AG04450 (cell line): Measurements from ENCODE around the gene TYW1B. TPM values are rescaled to one million over a fixed set of nuclear protein-coding genes. Genes with fewer than 3 reads are reported as not detected.
"Not testable (repeated sequence)": the region's sequence is repeated elsewhere in the genome, so short reads cannot be mapped to it uniquely, and the experiment has no call there.

Experiments used
- CTCF ChIA-PET: fragments of 300-600, 350-600 bp; formaldehyde crosslinking; extraction: SDS; loops from one replicate; lab custom pipeline; 2022; ENCODE audit warnings: antibody characterized with exemption, inconsistent platforms; lab: Charles Lee
- POLR2A ChIA-PET: fragments of 350-600 bp; formaldehyde crosslinking; extraction: SDS; loops from one replicate; lab custom pipeline; 2021; ENCODE audit warnings: antibody characterized with exemption, inconsistent platforms; lab: Yijun Ruan, JAX
- DNase-seq: peaks from one replicate; pipeline ENCODE4 v3.0.0-alpha.2; 2011; ENCODE audit warnings: low read depth, low spot score
- H3K27ac ChIP-seq: one replicate; pipeline ENCODE4 v1.5.1; 2012; ENCODE audit warnings: low read depth, low read length, control low read depth
- H3K27me3 ChIP-seq: one replicate; pipeline ENCODE4 v1.6.0; 2012; ENCODE audit warnings: low read length; ENCODE audit not compliant: control insufficient read depth, insufficient read depth
- H3K4me3 ChIP-seq: 2 replicates; pipeline ENCODE4 v1.5.1; 2011; ENCODE audit warnings: mild to moderate bottlenecking, low read depth, low read length, control low read depth
- H3K9me3 ChIP-seq: 2 replicates; pipeline ENCODE4 v1.5.1; 2012; ENCODE audit warnings: low read length; ENCODE audit not compliant: control insufficient read depth, insufficient read depth
- CTCF ChIP-seq: IDR thresholded peaks from 2 replicates; pipeline ENCODE4 v1.5.1; 2011; ENCODE audit warnings: low read depth, low read length, control low read depth, inconsistent platforms
- polyA plus RNA-seq: library from polyadenylated mRNA; depleted of rRNA; stranded (reverse); fragments of >200 nt; gene quantifications from 2 replicates; pipeline ENCODE4 v1.2.3, GENCODE V29; 2011

Gene TYW1B
- polyA plus RNA-seq, 1 experiment = 5.0 TPM

GRCh38 chr7:72540923-72541322 is 287.1 kb downstream of the TYW1B start:
- Histone ChIP-seq H3K27me3 (no peaks in the 10 kb centered on the region), H3K4me3 (no peak overlapping the region), H3K9me3 (no peaks in the 10 kb centered on the region), H3K27ac (no peak overlapping the region)
- no peak for TF ChIP-seq CTCF
- no peak for DNase-seq
- ChIA-PET CTCF (no interaction called here), POLR2A (no interaction called here)

DNA sequence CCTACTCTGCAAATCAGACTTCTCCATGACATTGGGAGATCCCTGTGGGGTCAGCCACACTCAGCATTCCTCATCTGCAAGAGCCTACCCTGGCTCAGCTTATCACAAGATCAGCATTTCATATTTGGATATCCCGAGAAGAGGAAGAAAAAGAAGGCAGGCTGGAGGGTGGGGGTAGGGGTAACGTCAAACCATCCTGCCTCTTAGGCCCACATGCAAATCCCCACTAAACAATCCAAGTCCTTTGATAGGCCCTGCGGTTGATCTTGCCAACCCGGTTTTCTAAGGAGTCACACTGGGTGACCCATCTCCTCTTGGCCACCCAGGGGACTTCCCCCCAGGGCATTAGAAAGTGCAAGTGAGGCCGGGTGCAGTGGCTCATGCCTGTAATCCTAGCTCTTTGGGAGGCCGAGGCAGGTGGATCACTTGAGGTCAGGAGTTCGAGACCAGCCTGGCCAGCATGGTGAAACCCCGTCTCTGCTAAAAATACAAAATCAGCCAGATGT is 287.8 kb downstream of the TYW1B start:
- H3K9me3 ChIP-seq = no peaks in the 10 kb centered on the region
- H3K27me3 ChIP-seq = no peaks in the 10 kb centered on the region
- POLR2A ChIA-PET = no interaction called here
- no peak overlapping the region for H3K4me3 ChIP-seq
- no peak for DNase-seq
- TF ChIP-seq CTCF = no peak
- H3K27ac ChIP-seq = no peak overlapping the region
- CTCF ChIA-PET = no interaction called here

- POLR2A ChIA-PET = no interaction called here
- H3K9me3 ChIP-seq = no peaks in the 10 kb centered on the region
- TF ChIP-seq CTCF = no peak
- CTCF ChIA-PET = no interaction called here
- DNase-seq = no peak
- H3K27me3 ChIP-seq = no peaks in the 10 kb centered on the region
- H3K4me3 ChIP-seq = no peak overlapping the region
- no peak overlapping the region for H3K27ac ChIP-seq
Measured at GRCh38 chr7:72539702-72540101, 288.3 kb downstream of the TYW1B start.

- ChIA-PET CTCF (no interaction called here), POLR2A (no interaction called here)
- H3K27ac ChIP-seq = no peak overlapping the region
- H3K9me3 ChIP-seq = no peaks in the 10 kb centered on the region
- H3K4me3 ChIP-seq = no peak overlapping the region
- no peaks in the 10 kb centered on the region for H3K27me3 ChIP-seq
- DNase-seq = no peak
- TF ChIP-seq CTCF = no peak
Measured at GRCh38 chr7:72538856-72539255, 289.1 kb downstream of the TYW1B start.

GRCh38 chr7:72538147-72538546 is 289.9 kb downstream of the TYW1B start:
- H3K27ac ChIP-seq = no peak overlapping the region
- H3K27me3 ChIP-seq = no peaks in the 10 kb centered on the region
- CTCF ChIA-PET = interaction anchor here (0.6 kb wide), 1 partner anchor 45 kb away, joined by 3 read pairs; no protein-coding TSS in a partner anchor
- POLR2A ChIA-PET = no interaction called here
- no peak overlapping the region for H3K4me3 ChIP-seq
- H3K9me3 ChIP-seq = no peaks in the 10 kb centered on the region
- DNase-seq = no peak
- TF ChIP-seq CTCF = no peak

- DNase-seq, H3K9me3 ChIP-seq, H3K4me3 ChIP-seq, H3K27ac ChIP-seq, CTCF ChIA-PET, POLR2A ChIA-PET, H3K27me3 ChIP-seq: not testable (repeated sequence)
Measured at GRCh38 chr7:72536038-72536437, 292.0 kb downstream of the TYW1B start.

GRCh38 chr7:72531048-72531447 is 297.0 kb downstream of the TYW1B start:
- H3K4me3 ChIP-seq, H3K9me3 ChIP-seq, CTCF ChIA-PET, H3K27ac ChIP-seq, DNase-seq, POLR2A ChIA-PET, H3K27me3 ChIP-seq: not testable (repeated sequence)
